Natural killer cell (primary cell): ENCODE data around the gene GPR26. TPM values are rescaled to one million over a fixed set of nuclear protein-coding genes. Genes with fewer than 3 reads are reported as not detected.

Source experiments
- ATAC-seq, 3 donors: fragments of 150-1000 bp in 2 of 3; fragments of 200-7000 bp in 1 of 3; cut with Tn5 transposase; 1 replicate in 1 of 3; 2 replicates in 2 of 3; pipeline ENCODE4 v1.10.0; 2021; ENCODE audit warnings: mild to moderate bottlenecking in 2 of 3, moderate library complexity in 2 of 3
- DNase-seq, 2 donors: peaks; one replicate each; pipeline versions ENCODE4 v3.0.0 to v3.0.0-alpha.2; 2013 to 2021; ENCODE audit warnings: mixed read lengths in 1 of 2
- H3K27ac ChIP-seq: one replicate; pipeline ENCODE4 v1.5.1; 2013; ENCODE audit warnings: mild to moderate bottlenecking, low read length
- H3K27me3 ChIP-seq: one replicate; pipeline ENCODE4 v1.6.1; 2013; ENCODE audit warnings: low read length; ENCODE audit not compliant: control insufficient read depth, insufficient read depth
- H3K36me3 ChIP-seq: one replicate; pipeline ENCODE4 v1.6.1; 2013; ENCODE audit warnings: low read length; ENCODE audit not compliant: control insufficient read depth, insufficient read depth
- H3K4me1 ChIP-seq: one replicate; pipeline ENCODE4 v1.6.1; 2013; ENCODE audit warnings: low read length; ENCODE audit not compliant: control insufficient read depth, insufficient read depth
- H3K4me3 ChIP-seq: one replicate; pipeline ENCODE4 v1.5.1; 2013; ENCODE audit warnings: low read length
- H3K9me3 ChIP-seq: one replicate; pipeline ENCODE4 v1.6.1; 2013; ENCODE audit warnings: low read length; ENCODE audit not compliant: control insufficient read depth, insufficient read depth
- H3K27ac Mint-ChIP-seq, 2 donors: one replicate each; pipeline ENCODE4 v1.8.0; 2022; ENCODE audit warnings: mild to moderate bottlenecking in 2 of 2, mixed read lengths in 2 of 2, moderate library complexity in 1 of 2
- H3K27me3 Mint-ChIP-seq, 2 donors: one replicate each; pipeline ENCODE4 v1.8.0; 2022; ENCODE audit warnings: low read depth in 2 of 2, mixed read lengths in 2 of 2
- H3K36me3 Mint-ChIP-seq: one replicate; pipeline ENCODE4 v1.8.0; 2022; ENCODE audit warnings: mixed read lengths
- H3K4me1 Mint-ChIP-seq, 2 donors: one replicate each; pipeline ENCODE4 v1.8.0; 2022; ENCODE audit warnings: mixed read lengths in 2 of 2
- H3K4me3 Mint-ChIP-seq: one replicate; pipeline ENCODE4 v1.8.0; 2022; ENCODE audit warnings: mild to moderate bottlenecking, moderate library complexity, mixed read lengths
- H3K9me3 Mint-ChIP-seq, 2 donors: one replicate each; pipeline ENCODE4 v1.8.0; 2022; ENCODE audit warnings: mixed read lengths in 2 of 2
- CTCF ChIP-seq: fragments of 200-600 bp; IDR thresholded peaks from one replicate; pipeline ENCODE4 v1.8.0; 2022; ENCODE audit warnings: antibody characterized with exemption
- WGBS: methylation state at CpG from one replicate; pipeline ENCODE4 v1.1.7; 2013; ENCODE audit warnings: missing lambda C conversion rate; ENCODE audit not compliant: insufficient coverage; 5-methylcytosine and 5-hydroxymethylcytosine counted together
- intact Hi-C: fragments of 100-400 bp; cut with micrococcal nuclease; formaldehyde crosslinking; loops from one replicate; pipeline ENCODE4 v1.14.2; 2022
- total RNA-seq, 4 donors: library from RNA; stranded (reverse); fragments of 120-200 nt in 1 of 4; gene quantifications; one replicate each; pipeline versions ENCODE4 v1.2.3 to v1.2.4, GENCODE V29; 2013 to 2022

The GPR26 gene
- total RNA-seq, 3 donors from 2014 or later (not counting 1 experiment from before 2014, with no cell fraction given): not detected

GRCh38 chr10:123681285-123681684 lies 15.1 kb downstream of the GPR26 start:
- Mint-ChIP-seq H3K9me3 (no peaks in the 10 kb centered on the region), H3K4me3 (no peak overlapping the region), H3K27ac (no peak overlapping the region), H3K36me3 (no peaks in the 10 kb centered on the region), H3K4me1 (no peaks in the 10 kb centered on the region), H3K27me3 (peaks cover 0 to 9% of the 10 kb centered on the region in 2 donors)
- 87% methylated on average over 9 of the region's 9 CpGs for WGBS
- H3K9me3 ChIP-seq: no peaks in the 10 kb centered on the region
- TF ChIP-seq CTCF: no peak
- H3K4me1 ChIP-seq: no peaks in the 10 kb centered on the region
- no peaks in the 10 kb centered on the region for H3K36me3 ChIP-seq
- intact Hi-C loops: no loop called here
- no peaks in the 10 kb centered on the region for H3K27me3 ChIP-seq
- no peak overlapping the region for H3K27ac ChIP-seq
- no peak overlapping the region for H3K4me3 ChIP-seq
- no peak for DNase-seq
- ATAC-seq: no peak

GRCh38 chr10:123682477-123682876 lies 16.3 kb downstream of the GPR26 start:
- Mint-ChIP-seq H3K4me3 (no peak overlapping the region), H3K9me3 (no peaks in the 10 kb centered on the region), H3K27ac (no peak overlapping the region), H3K36me3 (no peaks in the 10 kb centered on the region), H3K4me1 (no peaks in the 10 kb centered on the region), H3K27me3 (peaks cover 6 to 9% of the 10 kb centered on the region in 2 donors)
- intact Hi-C loops: no loop called here
- no peak for TF ChIP-seq CTCF
- no peak overlapping the region for H3K4me3 ChIP-seq
- WGBS: 81% methylated on average over 2 of the region's 2 CpGs
- no peak overlapping the region for H3K27ac ChIP-seq
- no peaks in the 10 kb centered on the region for H3K27me3 ChIP-seq
- no peaks in the 10 kb centered on the region for H3K9me3 ChIP-seq
- H3K36me3 ChIP-seq: no peaks in the 10 kb centered on the region
- DNase-seq (no peak), ATAC-seq (no peak)
- no peaks in the 10 kb centered on the region for H3K4me1 ChIP-seq

- no peak overlapping the region for H3K27ac ChIP-seq
- Mint-ChIP-seq H3K9me3 (no peaks in the 10 kb centered on the region), H3K27me3 (peaks cover 6 to 9% of the 10 kb centered on the region in 2 donors), H3K4me3 (no peak overlapping the region), H3K36me3 (no peaks in the 10 kb centered on the region), H3K4me1 (no peaks in the 10 kb centered on the region), H3K27ac (no peak overlapping the region)
- ATAC-seq (no peak), DNase-seq (no peak)
- no peak overlapping the region for H3K4me3 ChIP-seq
- no peak for TF ChIP-seq CTCF
- H3K36me3 ChIP-seq: no peaks in the 10 kb centered on the region
- H3K9me3 ChIP-seq: no peaks in the 10 kb centered on the region
- 76% methylated on average over 3 of the region's 3 CpGs for WGBS
- intact Hi-C loops: no loop called here
- H3K4me1 ChIP-seq: no peaks in the 10 kb centered on the region
- H3K27me3 ChIP-seq: no peaks in the 10 kb centered on the region
Measured at GRCh38 chr10:123683459-123683858, 17.3 kb downstream of the GPR26 start.

GRCh38 chr10:123683865-123684264 lies 17.7 kb downstream of the GPR26 start:
- ATAC-seq (no peak), DNase-seq (no peak)
- TF ChIP-seq CTCF: no peak
- H3K36me3 Mint-ChIP-seq: no peaks in the 10 kb centered on the region
- H3K4me1 Mint-ChIP-seq: no peaks in the 10 kb centered on the region
- Histone ChIP-seq H3K27ac (no peak overlapping the region), H3K36me3 (no peaks in the 10 kb centered on the region), H3K27me3 (no peaks in the 10 kb centered on the region), H3K4me1 (no peaks in the 10 kb centered on the region), H3K4me3 (no peak overlapping the region), H3K9me3 (no peaks in the 10 kb centered on the region)
- intact Hi-C loops: no loop called here
- H3K27me3 Mint-ChIP-seq: peaks cover 6% of the 10 kb centered on the region in 2 donors
- no peak overlapping the region for H3K27ac Mint-ChIP-seq
- no peaks in the 10 kb centered on the region for H3K9me3 Mint-ChIP-seq
- no peak overlapping the region for H3K4me3 Mint-ChIP-seq
- 68% methylated on average over 8 of the region's 8 CpGs for WGBS
